ENCODE measurements around the gene TCFL5. TPM values are rescaled to one million over a fixed set of nuclear protein-coding genes. Genes with fewer than 3 reads are reported as not detected.
A peak's percentile ranks its signal among the peaks of the same experiment; 100 is the strongest.

The TCFL5 gene
- total RNA-seq, 1 donor from 2014 or later: 12.2 TPM

- peaks cover 8% of the 10 kb centered on the region for H3K36me3 Mint-ChIP-seq
These were observed 67.5 kb downstream of the TCFL5 start for GRCh38 chr20:62794007-62794724.

DNA sequence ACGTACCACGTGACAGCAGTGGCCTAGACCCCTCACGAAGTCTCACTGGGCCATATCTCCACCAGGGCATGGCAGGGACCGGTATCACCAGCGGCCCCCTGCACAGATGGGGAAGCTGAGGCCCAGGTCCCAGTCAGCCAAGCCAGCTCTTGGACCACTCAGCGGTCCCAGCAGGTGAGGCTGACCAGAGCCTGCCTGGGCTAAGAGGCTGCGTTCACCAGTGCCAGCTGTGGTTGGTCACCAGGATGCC, 67.9 kb downstream of the TCFL5 start:
- Mint-ChIP-seq H3K4me1 (peaks cover 22% of the 10 kb centered on the region), H3K27ac (no peak overlapping the region), H3K27me3 (ENCODE audit: low read depth) (peaks cover 1% of the 10 kb centered on the region)

More at GRCh38 chr20:62794007-62794724, 67.5 kb downstream of the TCFL5 start:
- H3K27ac Mint-ChIP-seq: peak overlapping the region; percentile 86
- DNase-seq (ENCODE audit: low spot score in 2 of 2, unreplicated experiment in 2 of 2): peak; percentile 87 to 96
- peaks cover 22% of the 10 kb centered on the region for H3K4me1 Mint-ChIP-seq
- TF ChIP-seq, protein P1, sequence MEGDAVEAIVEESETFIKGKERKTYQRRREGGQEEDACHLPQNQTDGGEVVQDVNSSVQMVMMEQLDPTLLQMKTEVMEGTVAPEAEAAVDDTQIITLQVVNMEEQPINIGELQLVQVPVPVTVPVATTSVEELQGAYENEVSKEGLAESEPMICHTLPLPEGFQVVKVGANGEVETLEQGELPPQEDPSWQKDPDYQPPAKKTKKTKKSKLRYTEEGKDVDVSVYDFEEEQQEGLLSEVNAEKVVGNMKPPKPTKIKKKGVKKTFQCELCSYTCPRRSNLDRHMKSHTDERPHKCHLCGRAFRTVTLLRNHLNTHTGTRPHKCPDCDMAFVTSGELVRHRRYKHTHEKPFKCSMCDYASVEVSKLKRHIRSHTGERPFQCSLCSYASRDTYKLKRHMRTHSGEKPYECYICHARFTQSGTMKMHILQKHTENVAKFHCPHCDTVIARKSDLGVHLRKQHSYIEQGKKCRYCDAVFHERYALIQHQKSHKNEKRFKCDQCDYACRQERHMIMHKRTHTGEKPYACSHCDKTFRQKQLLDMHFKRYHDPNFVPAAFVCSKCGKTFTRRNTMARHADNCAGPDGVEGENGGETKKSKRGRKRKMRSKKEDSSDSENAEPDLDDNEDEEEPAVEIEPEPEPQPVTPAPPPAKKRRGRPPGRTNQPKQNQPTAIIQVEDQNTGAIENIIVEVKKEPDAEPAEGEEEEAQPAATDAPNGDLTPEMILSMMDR (IDR thresholded peaks at IDR 0.05; ENCODE audit: unreplicated experiment): no peak
- H3K9me3 Mint-ChIP-seq: no peaks in the 10 kb centered on the region
- H3K27me3 Mint-ChIP-seq (ENCODE audit: low read depth): peaks cover 1% of the 10 kb centered on the region
- peak overlapping the region; percentile 75 for H3K4me3 Mint-ChIP-seq

GRCh38 chr20:62792940-62793756, 68.5 kb downstream of the TCFL5 start:
- H3K4me3 Mint-ChIP-seq: peak overlapping the region; percentile 15
- H3K9me3 Mint-ChIP-seq: no peaks in the 10 kb centered on the region
- H3K36me3 Mint-ChIP-seq: peaks cover 2% of the 10 kb centered on the region
- peaks cover 22% of the 10 kb centered on the region for H3K4me1 Mint-ChIP-seq
- peaks cover 1% of the 10 kb centered on the region for H3K27me3 Mint-ChIP-seq (ENCODE audit: low read depth)
- no peak for DNase-seq (ENCODE audit: low spot score in 2 of 2, unreplicated experiment in 2 of 2)
- TF ChIP-seq, protein P1 (IDR thresholded peaks at IDR 0.05; ENCODE audit: unreplicated experiment): no peak
- H3K27ac Mint-ChIP-seq: no peak overlapping the region

More for the DNA sequence above, 67.9 kb downstream of the TCFL5 start:
- no peaks in the 10 kb centered on the region for H3K9me3 Mint-ChIP-seq
- TF ChIP-seq, protein P1 (IDR thresholded peaks at IDR 0.05; ENCODE audit: unreplicated experiment): no peak
- H3K4me3 Mint-ChIP-seq: peak overlapping the region; percentile 37
- DNase-seq (ENCODE audit: low spot score in 2 of 2, unreplicated experiment in 2 of 2): no peak
- H3K36me3 Mint-ChIP-seq: peaks cover 5% of the 10 kb centered on the region

- no peak for DNase-seq (ENCODE audit: low spot score in 2 of 2, unreplicated experiment in 2 of 2)
- H3K27me3 Mint-ChIP-seq (ENCODE audit: low read depth): peaks cover 1% of the 10 kb centered on the region
- H3K36me3 Mint-ChIP-seq: no peaks in the 10 kb centered on the region
- TF ChIP-seq, protein P1 (IDR thresholded peaks at IDR 0.05; ENCODE audit: unreplicated experiment): no peak
- H3K4me1 Mint-ChIP-seq: peaks cover 25% of the 10 kb centered on the region
- no peak overlapping the region for H3K27ac Mint-ChIP-seq
- no peak overlapping the region for H3K4me3 Mint-ChIP-seq
- no peaks in the 10 kb centered on the region for H3K9me3 Mint-ChIP-seq
These were observed 69.3 kb downstream of the TCFL5 start for GRCh38 chr20:62792182-62792939.

DNA sequence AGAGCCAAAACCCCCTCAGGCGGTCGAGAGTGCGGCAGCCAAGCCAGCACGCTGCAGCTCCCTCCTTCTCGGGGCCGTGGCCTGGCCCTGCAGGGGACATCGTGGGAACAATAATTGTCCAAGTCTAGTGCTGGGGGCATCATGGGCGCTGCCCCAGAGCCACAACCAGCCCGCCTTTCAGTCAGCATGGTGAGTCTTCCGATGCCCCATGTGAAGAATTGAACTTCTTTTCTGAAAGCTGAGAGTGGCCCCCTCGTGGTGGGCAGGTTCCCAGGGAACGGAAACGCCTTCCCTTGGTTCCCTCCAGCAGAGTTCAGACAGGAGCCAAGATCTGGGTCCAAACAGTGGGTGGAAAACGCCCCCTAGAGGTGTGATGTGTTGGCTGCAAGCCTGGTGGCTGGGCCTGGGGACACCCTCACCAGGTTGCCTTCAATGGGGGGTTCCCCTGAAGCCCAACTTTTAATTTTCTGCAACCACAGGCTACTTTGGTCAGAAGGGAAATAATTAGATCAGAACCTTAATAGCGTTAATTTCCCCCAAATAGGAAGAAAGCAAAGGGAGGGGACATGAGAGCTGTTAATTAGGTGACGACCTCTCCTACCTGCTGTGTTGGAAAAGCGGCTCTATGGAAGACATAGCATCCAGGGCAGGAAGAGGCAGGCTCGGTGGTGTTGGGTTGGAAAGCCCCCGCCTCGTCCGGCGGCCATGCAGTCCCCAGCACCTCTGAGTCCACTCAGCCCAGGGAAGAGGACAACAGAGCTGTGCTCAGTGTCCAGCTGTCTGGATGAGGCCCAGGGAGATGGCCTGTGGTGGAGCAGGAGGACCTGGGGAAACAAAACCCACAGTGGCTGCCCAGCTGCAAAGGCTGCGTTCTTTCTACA, 70.1 kb downstream of the TCFL5 start:
- H3K27me3 Mint-ChIP-seq (ENCODE audit: low read depth): peaks cover 1% of the 10 kb centered on the region
- no peaks in the 10 kb centered on the region for H3K9me3 Mint-ChIP-seq
- peak; percentile 64 to 92 for DNase-seq (ENCODE audit: low spot score in 2 of 2, unreplicated experiment in 2 of 2)
- H3K4me1 Mint-ChIP-seq: peaks cover 28% of the 10 kb centered on the region
- H3K36me3 Mint-ChIP-seq: no peaks in the 10 kb centered on the region
- no peak overlapping the region for H3K27ac Mint-ChIP-seq
- peak overlapping the region; percentile 30 for H3K4me3 Mint-ChIP-seq
- TF ChIP-seq, protein P1 (IDR thresholded peaks at IDR 0.05; ENCODE audit: unreplicated experiment): peak; percentile 97

Data from mesothelial cell of epicardium (in vitro differentiated cells).